Measurements from ENCODE around the gene ASB15. TPM values are rescaled to one million over a fixed set of nuclear protein-coding genes. Genes with fewer than 3 reads are reported as not detected.

Gene ASB15
- total and polyA plus RNA-seq, 2 donors (not counting 3 experiments of a cell fraction or from before 2014, with no cell fraction given): not detected

DNA sequence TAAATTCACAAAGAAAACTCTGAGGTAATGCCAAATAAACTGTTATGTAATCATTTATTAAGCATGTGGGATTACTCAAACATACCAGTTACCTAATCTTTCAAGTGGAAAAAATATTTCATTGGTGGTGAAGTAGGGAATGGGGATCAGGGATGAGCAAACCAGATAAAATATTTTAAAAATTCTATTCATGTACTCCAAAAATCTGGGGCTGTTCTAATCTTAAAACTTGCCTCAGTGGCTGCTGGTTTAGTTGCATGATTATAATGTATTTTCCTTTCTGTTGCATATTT, 73.5 kb downstream of the ASB15 start:
- TF ChIP-seq MYC (IDR thresholded peaks at IDR 0.05; ENCODE audit: low read depth, low read length) (no peak), JUN (IDR thresholded peaks at IDR 0.05; ENCODE audit: borderline replicate concordance, insufficient read depth, insufficient read length, low read depth) (no peak), EZH2 (IDR thresholded peaks at IDR 0.05; ENCODE audit: borderline replicate concordance, low read depth, low read length, severe bottlenecking) (no peak), GATA2 (IDR thresholded peaks at IDR 0.05; ENCODE audit: insufficient read depth, insufficient read length, low read depth, low read length) (no peak), POLR2AphosphoS5 (IDR thresholded peaks at IDR 0.05; ENCODE audit: insufficient read depth, low read depth, low read length) (no peak), POLR2A (IDR thresholded peaks at IDR 0.05; ENCODE audit: low read depth, low read length) (no peak), FOS (IDR thresholded peaks at IDR 0.05; ENCODE audit: borderline replicate concordance, insufficient read depth, low read length) (no peak), CTCF (IDR thresholded peaks at IDR 0.05; ENCODE audit: extremely low read depth in 1 of 2, insufficient read depth in 1 of 2, low read depth in 1 of 2, low read length in 2 of 2) (no peak)
- TF ChIP-seq, protein P1, sequence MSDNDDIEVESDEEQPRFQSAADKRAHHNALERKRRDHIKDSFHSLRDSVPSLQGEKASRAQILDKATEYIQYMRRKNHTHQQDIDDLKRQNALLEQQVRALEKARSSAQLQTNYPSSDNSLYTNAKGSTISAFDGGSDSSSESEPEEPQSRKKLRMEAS (IDR thresholded peaks at IDR 0.05; ENCODE audit: insufficient read depth, insufficient read length): no peak
- no peaks in the 10 kb centered on the region for H3K36me3 ChIP-seq (ENCODE audit: control insufficient read depth in 2 of 2, extremely low read depth in 1 of 2, insufficient read depth in 2 of 2, low read length in 2 of 2)
- H3K27me3 ChIP-seq (ENCODE audit: control insufficient read depth in 2 of 2, insufficient read depth in 2 of 2, low read length in 2 of 2): no peaks in the 10 kb centered on the region
- POLR2A ChIA-PET: no interaction called here
- no peaks in the 10 kb centered on the region for H4K20me1 ChIP-seq (replicated peaks; ENCODE audit: control insufficient read depth, extremely low read depth, insufficient read depth, low read length)
- intact Hi-C loops (cut with micrococcal nuclease): loop anchor here (2.0 kb wide), 1 partner anchor 20 kb away; the partner anchor contains the start of gene LMOD2
- no peaks in the 10 kb centered on the region for H3K4me1 ChIP-seq (ENCODE audit: control insufficient read depth, extremely low read depth, insufficient read depth, low read length)
- H3K9ac ChIP-seq (replicated peaks; ENCODE audit: extremely low read depth, insufficient read depth, low read length): no peak overlapping the region
- FAIRE-seq (no peak), DNase-seq (ENCODE audit: low read depth, low spot score) (no peak)
- no peak overlapping the region for H3K4me2 ChIP-seq (ENCODE audit: insufficient read depth, low read length)
- no peak overlapping the region for H3K4me3 ChIP-seq (replicated peaks in 1 of 3; ENCODE audit: insufficient read depth in 1 of 3, low read depth in 1 of 3, low read length in 3 of 3)
- CTCF ChIA-PET: interaction anchor here (1.1 to 1.2 kb wide), 2 partner anchors 27 to 38 kb away, joined by 3 to 4 read pairs; no protein-coding TSS in a partner anchor
- H3K9me3 ChIP-seq (replicated peaks; ENCODE audit: control insufficient read depth, insufficient read depth, low read length): no peaks in the 10 kb centered on the region
- H3K9me1 ChIP-seq (replicated peaks; ENCODE audit: control insufficient read depth, extremely low read depth, insufficient read depth, low read length): no peaks in the 10 kb centered on the region
- H3K27ac ChIP-seq (ENCODE audit: insufficient read depth, low read depth, low read length): no peak overlapping the region
- H2AFZ ChIP-seq (ENCODE audit: low read depth, low read length): no peak overlapping the region
- dilution Hi-C loops (cut with MboI; ENCODE audit: extremely low pct_ligation_motif_present, low sequenced_read_pairs): no loop called here
- H3K79me2 ChIP-seq (ENCODE audit: control insufficient read depth, insufficient read depth, low read length): no peaks in the 10 kb centered on the region
- BruUV-seq (replicated peaks): no TSS peak

All from endothelial cell of umbilical vein (primary cell).